ENCODE data around the gene ZSCAN31.

- TF ChIP-seq CTCF (IDR thresholded peaks at IDR 0.05; ENCODE audit: extremely low read depth in 1 of 2, insufficient read depth in 1 of 2, low read depth in 1 of 2, low read length in 2 of 2) (no peak), EZH2 (IDR thresholded peaks at IDR 0.05; ENCODE audit: borderline replicate concordance, low read depth, low read length, severe bottlenecking) (no peak)
Observed at GRCh38 chr6:28291573-28291972, 44.4 kb downstream of the ZSCAN31 start.
